HuH-7 (cell line): ENCODE results near the gene TRPM3.

ENCODE experiments used
- DNase-seq: peaks from one replicate; pipeline ENCODE4 v3.0.0; 2011; ENCODE audit warnings: low spot score

Gene TRPM3

GRCh38 chr9:70552561-70552960 lies 568.9 kb downstream of the TRPM3 start:
- no peak for DNase-seq

- DNase-seq, result no peak
These were observed 569.6 kb downstream of the TRPM3 start for GRCh38 chr9:70551801-70552200.

- no peak for DNase-seq
These were observed 570.0 kb downstream of the TRPM3 start for GRCh38 chr9:70551396-70551795.

GRCh38 chr9:70549926-70550325 lies 571.5 kb downstream of the TRPM3 start:
- no peak for DNase-seq

- DNase-seq, result no peak
These were observed 579.0 kb downstream of the TRPM3 start for GRCh38 chr9:70542311-70542931.

GRCh38 chr9:70540016-70540415 lies 581.4 kb downstream of the TRPM3 start:
- DNase-seq, result no peak

GRCh38 chr9:70539526-70539925 lies 581.9 kb downstream of the TRPM3 start:
- no peak for DNase-seq

- no peak for DNase-seq
These were observed 582.4 kb downstream of the TRPM3 start for GRCh38 chr9:70539001-70539400.

- DNase-seq, result no peak
These were observed 584.3 kb downstream of the TRPM3 start for GRCh38 chr9:70537084-70537483.

- DNase-seq, result no peak
These were observed 585.7 kb downstream of the TRPM3 start for GRCh38 chr9:70535546-70536323.

- no peak for DNase-seq
These were observed 587.0 kb downstream of the TRPM3 start for GRCh38 chr9:70534471-70534870.

GRCh38 chr9:70534061-70534460 lies 587.4 kb downstream of the TRPM3 start:
- no peak for DNase-seq

- DNase-seq, result no peak
These were observed 587.9 kb downstream of the TRPM3 start for GRCh38 chr9:70533492-70533891.

GRCh38 chr9:70532716-70533115 lies 588.7 kb downstream of the TRPM3 start:
- no peak for DNase-seq

- DNase-seq, result no peak
These were observed 590.1 kb downstream of the TRPM3 start for GRCh38 chr9:70531311-70531710.

- DNase-seq, result no peak
These were observed 590.7 kb downstream of the TRPM3 start for GRCh38 chr9:70530716-70531115.

- DNase-seq, result no peak
These were observed 591.6 kb downstream of the TRPM3 start for GRCh38 chr9:70529833-70530232.

GRCh38 chr9:70529377-70529776 lies 592.0 kb downstream of the TRPM3 start:
- no peak for DNase-seq

GRCh38 chr9:70526902-70527301 lies 594.5 kb downstream of the TRPM3 start:
- no peak for DNase-seq

- DNase-seq, result no peak
These were observed 595.9 kb downstream of the TRPM3 start for GRCh38 chr9:70525519-70525918.

GRCh38 chr9:70519912-70520724 lies 601.3 kb downstream of the TRPM3 start:
- DNase-seq, result no peak

- no peak for DNase-seq
These were observed 603.4 kb downstream of the TRPM3 start for GRCh38 chr9:70517926-70518610.
